HepG2 (cell line): Measurements from ENCODE around the gene MARCHF5. TPM values are rescaled to one million over a fixed set of nuclear protein-coding genes. Genes with fewer than 3 reads are reported as not detected.

Source experiments
- ATAC-seq: fragments of 200-7000 bp; cut with Tn5 transposase; 3 replicates; pipeline ENCODE4 v1.9.1; 2020; ENCODE audit warnings: mild to moderate bottlenecking, moderate library complexity
- BruUV-seq: library from RNA; stranded (reverse); fragments of 400-500 nt; replicated peaks from 2 replicates; lab custom pipeline; 2021; lab: Mats Ljungman, UMichigan
- CTCF ChIA-PET: fragments of 300-600 bp; formaldehyde crosslinking; extraction: SDS; loops from one replicate; lab custom pipeline; 2021; ENCODE audit warnings: low total read pairs, inconsistent platforms, low intra/inter-chr PET ratio; lab: Yijun Ruan, JAX
- POLR2A ChIA-PET: fragments of 350-600 bp; sonication (Branson Sonifier 250); formaldehyde crosslinking; loops from one replicate; lab custom pipeline; 2020; ENCODE audit warnings: antibody characterized with exemption, inconsistent platforms; lab: Yijun Ruan, JAX
- DNase-seq: peaks from one replicate; pipeline ENCODE4 v3.0.0-alpha.2; 2015; ENCODE audit warnings: low spot score
- FAIRE-seq: peaks from 3 replicates; lab custom pipeline; 2011; peaks lifted over from hg19 to GRCh38; lab: Jason Lieb, UNC
- H2AFZ ChIP-seq: one replicate; pipeline ENCODE4 v1.6.1; 2011; ENCODE audit warnings: low read length, inconsistent platforms
- H3K27ac ChIP-seq: fragments of 300-600 bp; 3 replicates; pipeline ENCODE4 v1.8.0; 2011; ENCODE audit warnings: mixed run types, mild to moderate bottlenecking, mixed read lengths, low read length, inconsistent platforms; ENCODE audit not compliant: insufficient read depth; ENCODE audit errors: extremely low read length
- H3K27me3 ChIP-seq, 2 experiments: fragments of 200-600 bp in 1 of 2; 2 replicates in 1 of 2; 3 replicates in 1 of 2; pipeline versions ENCODE4 v1.6.0 to v1.8.0; 2011; ENCODE audit warnings: low read length in 2 of 2, mild to moderate bottlenecking in 2 of 2, moderate library complexity in 2 of 2, inconsistent platforms in 1 of 2; ENCODE audit not compliant: insufficient read depth in 2 of 2, control insufficient read depth in 1 of 2
- H3K36me3 ChIP-seq, 2 experiments: fragments of 200-600 bp in 1 of 2; replicated peaks in 1 of 2; 2 replicates in 1 of 2; 3 replicates in 1 of 2; pipeline versions ENCODE4 v1.5.1 to v1.8.0; 2011; ENCODE audit warnings: low read length in 2 of 2, inconsistent platforms in 1 of 2; ENCODE audit not compliant: insufficient read depth in 2 of 2, control insufficient read depth in 1 of 2
- H3K4me1 ChIP-seq: 2 replicates; pipeline ENCODE4 v1.5.1; 2012; ENCODE audit warnings: low read length, inconsistent platforms; ENCODE audit not compliant: insufficient read depth
- H3K4me2 ChIP-seq: 2 replicates; pipeline ENCODE4 v1.6.0; 2011; ENCODE audit warnings: low read depth, low read length, inconsistent platforms
- H3K4me3 ChIP-seq, 3 experiments: fragments of 200-600 bp in 1 of 3; sonication (generic), shearing (Covaris generic) in 1 of 3; replicated peaks in 1 of 3; 2 replicates each; pipeline ENCODE4 v1.5.1; 2011 to 2016; ENCODE audit warnings: low read length in 3 of 3, inconsistent platforms in 2 of 3, low read depth in 2 of 3, mild to moderate bottlenecking in 2 of 3, control low read depth in 1 of 3, mixed read lengths in 1 of 3; ENCODE audit not compliant: insufficient read depth in 1 of 3
- H3K79me2 ChIP-seq: one replicate; pipeline ENCODE4 v1.6.1; 2011; ENCODE audit warnings: low read length, inconsistent platforms; ENCODE audit not compliant: insufficient read depth
- H3K9ac ChIP-seq: 2 replicates; pipeline ENCODE4 v1.6.0; 2011; ENCODE audit warnings: mild to moderate bottlenecking, low read depth, low read length, inconsistent platforms; ENCODE audit not compliant: insufficient read depth
- H3K9me3 ChIP-seq: 2 replicates; pipeline ENCODE4 v1.5.1; 2012; ENCODE audit warnings: mild to moderate bottlenecking, low read length
- H4K20me1 ChIP-seq: 2 replicates; pipeline ENCODE4 v1.6.0; 2011; ENCODE audit warnings: inconsistent platforms, mild to moderate bottlenecking, low read length, moderate library complexity; ENCODE audit not compliant: insufficient read depth
- CBX5 ChIP-seq: sonication (generic); formaldehyde crosslinking; IDR thresholded peaks from 2 replicates; pipeline ENCODE4 v1.4.0; 2020; ENCODE audit warnings: missing genetic modification reagents, borderline replicate concordance
- FOSL2 ChIP-seq: sonication (generic); formaldehyde crosslinking; IDR thresholded peaks from 2 replicates; pipeline ENCODE4 v1.4.0; 2020; ENCODE audit warnings: missing genetic modification reagents
- FOXK1 ChIP-seq: sonication (generic); formaldehyde crosslinking; IDR thresholded peaks from 2 replicates; pipeline ENCODE4 v1.4.0; 2020; ENCODE audit warnings: low read depth, missing genetic modification reagents, borderline replicate concordance
- HNF1B ChIP-seq: sonication (generic); formaldehyde crosslinking; IDR thresholded peaks from 2 replicates; pipeline ENCODE4 v1.5.1; 2020; ENCODE audit warnings: mild to moderate bottlenecking, moderate library complexity, missing genetic modification reagents
- NR2F2 ChIP-seq: IDR thresholded peaks from 2 replicates; pipeline ENCODE4 v1.6.1; 2012; ENCODE audit warnings: low read depth, inconsistent platforms, borderline replicate concordance
- REST ChIP-seq, 2 experiments: IDR thresholded peaks; 2 replicates each; pipeline ENCODE4 v1.6.1; 2011 to 2012; ENCODE audit warnings: low read length in 2 of 2, borderline replicate concordance in 1 of 2, low read depth in 1 of 2, mild to moderate bottlenecking in 1 of 2, moderate library complexity in 1 of 2
- ZBTB8A ChIP-seq: sonication (generic); formaldehyde crosslinking; IDR thresholded peaks from 2 replicates; pipeline ENCODE4 v1.4.0; 2020; ENCODE audit warnings: mild to moderate bottlenecking, low read depth, missing genetic modification reagents, borderline replicate concordance
- ZNF543 ChIP-seq: sonication (generic); formaldehyde crosslinking; IDR thresholded peaks from 2 replicates; pipeline ENCODE4 v1.4.0; 2020; ENCODE audit warnings: mild to moderate bottlenecking, missing genetic modification reagents
- WGBS: methylation state at CpG from one replicate; pipeline ENCODE4 v1.1.6; 2017; ENCODE audit warnings: low lambda C conversion rate; 5-methylcytosine and 5-hydroxymethylcytosine counted together
- in situ Hi-C: cut with HindIII; loops from 2 replicates; pipeline ENCODE4 v1.10.0; 2017; ENCODE audit warnings: low pct_unique_long_range_greater_than_20kb; ENCODE audit not compliant: extremely low pct_ligation_motif_present
- intact Hi-C: fragments of 100-400 bp; cut with micrococcal nuclease; formaldehyde crosslinking; loops from one replicate; pipeline ENCODE4 v1.10.0; 2022; ENCODE audit not compliant: unreplicated experiment
- polyA plus RNA-seq, 8 experiments: library from polyadenylated mRNA; depleted of rRNA in 3 of 8; stranded (reverse) in 7 of 8; unstranded in 1 of 8; fragments of >200 nt; fragmentation: Illumina TruSeq in 4 of 8; extraction: Trizol in 4 of 8; gene quantifications; 2 replicates each; pipeline versions ENCODE4 v1.2.1 to v1.2.3, GENCODE V29; 2011 to 2016; ENCODE audit warnings: low read depth in 4 of 8, missing spikeins in 1 of 8, mixed read lengths in 1 of 8; ENCODE audit not compliant: insufficient read depth in 1 of 8
- total RNA-seq, 5 experiments: library from RNA; depleted of rRNA; stranded (reverse); fragments of >200 nt; fragmentation: Illumina TruSeq; extraction: Trizol; gene quantifications; 2 replicates each; pipeline ENCODE4 v1.2.3, GENCODE V29; 2016; ENCODE audit warnings: low read depth in 1 of 5

The MARCHF5 gene
- total and polyA plus RNA-seq, 2 of the 13 experiments (the other 11 are each of a cell fraction or from before 2014, with no cell fraction given): 19.4 to 21.0 TPM

DNA sequence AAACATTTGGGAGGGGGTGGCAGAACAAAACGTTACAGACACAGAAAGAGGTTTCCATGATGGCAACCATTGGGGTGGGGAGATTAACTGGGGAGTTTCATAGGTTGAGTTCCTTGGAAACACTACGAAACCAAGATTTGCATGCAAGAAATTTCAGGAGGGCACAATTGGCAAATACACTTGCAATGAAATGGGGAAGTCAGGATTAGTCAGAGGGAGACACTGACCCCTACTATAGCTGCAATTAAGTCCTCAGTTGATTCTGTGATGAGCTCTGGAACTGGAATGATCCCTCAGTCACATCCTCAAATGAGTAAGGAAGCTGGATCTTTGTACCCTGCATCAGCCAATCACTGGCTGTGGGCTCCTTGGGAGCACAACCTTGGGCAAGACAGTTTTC lies 22.2 kb upstream of the MARCHF5 start (continued):
- TF ChIP-seq REST (IDR thresholded peaks at IDR 0.05; ENCODE audit: borderline replicate concordance in 1 of 2, low read depth in 1 of 2, low read length in 2 of 2) (no peak), ZNF543 (CRISPR knock-in tag) (no peak), HNF1B (no peak)

- BruUV-seq: no TSS peak
- POLR2A ChIA-PET: no interaction called here
- Histone ChIP-seq H3K4me2 (no peak overlapping the region), H3K4me3 (no peak overlapping the region), H3K79me2 (no peaks in the 10 kb centered on the region), H2AFZ (no peak overlapping the region), H3K36me3 (no peaks in the 10 kb centered on the region), H3K4me1 (no peaks in the 10 kb centered on the region), H3K27ac (no peak overlapping the region), H3K9ac (no peak overlapping the region), H3K9me3 (no peaks in the 10 kb centered on the region), H4K20me1 (no peaks in the 10 kb centered on the region), H3K27me3 (no peaks in the 10 kb centered on the region; a peak in 1 of 5 replicates)
- CTCF ChIA-PET: no interaction called here
- intact Hi-C loops: no loop called here
- FAIRE-seq (no peak), ATAC-seq (no peak), DNase-seq (no peak)
- WGBS: 50% methylated on average over 3 of the region's 3 CpGs
- in situ Hi-C loops: no loop called here
- TF ChIP-seq ZBTB8A (no peak), FOXK1 (CRISPR knock-in tag) (no peak), FOSL2 (CRISPR knock-in tag) (no peak), NR2F2 (no peak), CBX5 (no peak)
Measured at GRCh38 chr10:92274071-92274470, 16.9 kb upstream of the MARCHF5 start.
